ENCODE results near the gene ARHGAP26. TPM values are rescaled to one million over a fixed set of nuclear protein-coding genes. Genes with fewer than 3 reads are reported as not detected.

Gene ARHGAP26
- total RNA-seq, 4 donors from 2014 or later, result 61.0 to 76.7 (median 61.2) TPM

GRCh38 chr5:143228597-143229293 is 458.6 kb downstream of the ARHGAP26 start:
- Histone ChIP-seq H3K36me3 (no peaks in the 10 kb centered on the region), H3K4me1 (peaks cover 0 to 3% (median 0%) of the 10 kb centered on the region in 4 donors), H3K27me3 (no peaks in the 10 kb centered on the region), H3K4me3 (no peak overlapping the region), H3K27ac (no peak overlapping the region), H3K9me3 (no peaks in the 10 kb centered on the region)
- 86 to 87% methylated on average over 8 of the region's 8 CpGs for WGBS, 2 donors (ENCODE audit: low coverage in 1 of 2)
- in situ Hi-C loops (cut with MboI; ENCODE audit: low pct_ligation_motif_present in 1 of 4, low pct_unique_long_range_greater_than_20kb in 1 of 4, low sequenced_read_pairs in 3 of 4), result no loop called here
- DNase-seq, result no peak
- TF ChIP-seq POLR2A (IDR thresholded peaks at IDR 0.05) (no peak), EP300 (IDR thresholded peaks at IDR 0.05; ENCODE audit: low read depth) (no peak), CTCF (IDR thresholded peaks at IDR 0.05) (no peak), POLR2AphosphoS5 (IDR thresholded peaks at IDR 0.05) (no peak)
- intact Hi-C loops (cut with DNase I; ENCODE audit: low total_unique reads), result no loop called here

GRCh38 chr5:143229426-143229895 is 459.3 kb downstream of the ARHGAP26 start:
- WGBS, 2 donors (ENCODE audit: low coverage in 1 of 2), result 73 to 83% methylated on average over 1 to 8 of the region's 8 CpGs
- Histone ChIP-seq H3K27me3 (no peaks in the 10 kb centered on the region), H3K36me3 (no peaks in the 10 kb centered on the region), H3K4me3 (no peak overlapping the region), H3K27ac (no peak overlapping the region), H3K9me3 (no peaks in the 10 kb centered on the region), H3K4me1 (peaks cover 0 to 3% (median 0%) of the 10 kb centered on the region in 4 donors)
- intact Hi-C loops (cut with DNase I; ENCODE audit: low total_unique reads) (no loop called here), in situ Hi-C loops (cut with MboI; ENCODE audit: low pct_ligation_motif_present in 1 of 4, low pct_unique_long_range_greater_than_20kb in 1 of 4, low sequenced_read_pairs in 3 of 4) (no loop called here)
- DNase-seq, result no peak
- TF ChIP-seq EP300 (IDR thresholded peaks at IDR 0.05; ENCODE audit: low read depth) (no peak), POLR2AphosphoS5 (IDR thresholded peaks at IDR 0.05) (no peak), POLR2A (IDR thresholded peaks at IDR 0.05) (no peak), CTCF (IDR thresholded peaks at IDR 0.05) (no peak)

- Histone ChIP-seq H3K4me1 (peaks cover 0 to 3% (median 0%) of the 10 kb centered on the region in 4 donors), H3K27me3 (no peaks in the 10 kb centered on the region), H3K9me3 (no peaks in the 10 kb centered on the region), H3K27ac (no peak overlapping the region), H3K36me3 (no peaks in the 10 kb centered on the region), H3K4me3 (no peak overlapping the region)
- no peak for TF ChIP-seq POLR2AphosphoS5 (IDR thresholded peaks at IDR 0.05)
- TF ChIP-seq EP300 (IDR thresholded peaks at IDR 0.05; ENCODE audit: low read depth), result no peak
- TF ChIP-seq CTCF (IDR thresholded peaks at IDR 0.05), result no peak
- no peak for TF ChIP-seq POLR2A (IDR thresholded peaks at IDR 0.05)
- in situ Hi-C loops (cut with MboI; ENCODE audit: low pct_ligation_motif_present in 1 of 4, low pct_unique_long_range_greater_than_20kb in 1 of 4, low sequenced_read_pairs in 3 of 4), result no loop called here
- intact Hi-C loops (cut with DNase I; ENCODE audit: low total_unique reads), result no loop called here
- DNase-seq, result no peak
- WGBS, 2 donors (ENCODE audit: low coverage in 1 of 2), result 55 to 71% methylated on average over 5 to 10 of the region's 10 CpGs
These were observed 459.9 kb downstream of the ARHGAP26 start for GRCh38 chr5:143229896-143230675.

- DNase-seq, result no peak
- Histone ChIP-seq H3K4me1 (peaks cover 0 to 3% (median 0%) of the 10 kb centered on the region in 4 donors), H3K27ac (no peak overlapping the region), H3K4me3 (no peak overlapping the region), H3K27me3 (no peaks in the 10 kb centered on the region), H3K36me3 (no peaks in the 10 kb centered on the region), H3K9me3 (no peaks in the 10 kb centered on the region)
- WGBS, 2 donors (ENCODE audit: low coverage in 1 of 2), result 88 to 91% methylated on average over 6 of the region's 6 CpGs
- TF ChIP-seq POLR2AphosphoS5 (IDR thresholded peaks at IDR 0.05) (no peak), POLR2A (IDR thresholded peaks at IDR 0.05) (no peak), CTCF (IDR thresholded peaks at IDR 0.05) (no peak), EP300 (IDR thresholded peaks at IDR 0.05; ENCODE audit: low read depth) (no peak)
- in situ Hi-C loops (cut with MboI; ENCODE audit: low pct_ligation_motif_present in 1 of 4, low pct_unique_long_range_greater_than_20kb in 1 of 4, low sequenced_read_pairs in 3 of 4) (no loop called here), intact Hi-C loops (cut with DNase I; ENCODE audit: low total_unique reads) (no loop called here)
These were observed 460.5 kb downstream of the ARHGAP26 start for GRCh38 chr5:143230676-143230996.
